ENCODE results near the gene BBS12. TPM values are rescaled to one million over a fixed set of nuclear protein-coding genes. Genes with fewer than 3 reads are reported as not detected.

BBS12 gene
- total and polyA plus RNA-seq, 2 donors (not counting 3 experiments of a cell fraction or from before 2014, with no cell fraction given), result 0.91 to 2.3 TPM

DNA sequence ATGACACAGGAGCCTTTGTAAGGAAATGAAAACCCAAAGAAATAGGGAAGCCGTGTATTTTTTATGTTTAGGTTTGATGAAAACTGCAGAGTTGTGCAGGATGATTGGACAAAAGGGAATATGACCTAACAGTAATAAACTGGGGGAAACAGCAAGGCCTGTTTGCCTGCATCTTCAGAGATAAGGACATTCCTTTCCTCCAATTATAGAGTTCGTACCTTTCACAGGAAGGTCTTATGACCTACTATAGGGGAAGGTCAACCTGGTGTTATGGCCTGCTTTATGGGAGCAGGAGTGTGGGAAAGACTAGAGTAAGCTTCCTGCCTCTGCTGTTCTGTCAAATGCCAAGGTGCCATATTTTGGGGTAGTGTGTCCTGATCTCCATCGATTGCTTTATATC lies 42.5 kb downstream of the BBS12 start:
- no peak overlapping the region for H3K27ac ChIP-seq (ENCODE audit: insufficient read depth, low read depth, low read length)
- DNase-seq (ENCODE audit: low read depth, low spot score), result peak; percentile 91
- H3K36me3 ChIP-seq (ENCODE audit: control insufficient read depth in 2 of 2, extremely low read depth in 1 of 2, insufficient read depth in 2 of 2, low read length in 2 of 2), result no peaks in the 10 kb centered on the region
- no peaks in the 10 kb centered on the region for H4K20me1 ChIP-seq (replicated peaks; ENCODE audit: control insufficient read depth, extremely low read depth, insufficient read depth, low read length)
- peaks cover 9% of the 10 kb centered on the region for H3K4me1 ChIP-seq (ENCODE audit: control insufficient read depth, extremely low read depth, insufficient read depth, low read length)
- peak; percentile 59 for TF ChIP-seq JUN (IDR thresholded peaks at IDR 0.05; ENCODE audit: borderline replicate concordance, insufficient read depth, insufficient read length, low read depth)
- TF ChIP-seq MYC (IDR thresholded peaks at IDR 0.05; ENCODE audit: low read depth, low read length), result no peak
- TF ChIP-seq POLR2A (IDR thresholded peaks at IDR 0.05; ENCODE audit: low read depth, low read length), result no peak
- TF ChIP-seq, protein P1, sequence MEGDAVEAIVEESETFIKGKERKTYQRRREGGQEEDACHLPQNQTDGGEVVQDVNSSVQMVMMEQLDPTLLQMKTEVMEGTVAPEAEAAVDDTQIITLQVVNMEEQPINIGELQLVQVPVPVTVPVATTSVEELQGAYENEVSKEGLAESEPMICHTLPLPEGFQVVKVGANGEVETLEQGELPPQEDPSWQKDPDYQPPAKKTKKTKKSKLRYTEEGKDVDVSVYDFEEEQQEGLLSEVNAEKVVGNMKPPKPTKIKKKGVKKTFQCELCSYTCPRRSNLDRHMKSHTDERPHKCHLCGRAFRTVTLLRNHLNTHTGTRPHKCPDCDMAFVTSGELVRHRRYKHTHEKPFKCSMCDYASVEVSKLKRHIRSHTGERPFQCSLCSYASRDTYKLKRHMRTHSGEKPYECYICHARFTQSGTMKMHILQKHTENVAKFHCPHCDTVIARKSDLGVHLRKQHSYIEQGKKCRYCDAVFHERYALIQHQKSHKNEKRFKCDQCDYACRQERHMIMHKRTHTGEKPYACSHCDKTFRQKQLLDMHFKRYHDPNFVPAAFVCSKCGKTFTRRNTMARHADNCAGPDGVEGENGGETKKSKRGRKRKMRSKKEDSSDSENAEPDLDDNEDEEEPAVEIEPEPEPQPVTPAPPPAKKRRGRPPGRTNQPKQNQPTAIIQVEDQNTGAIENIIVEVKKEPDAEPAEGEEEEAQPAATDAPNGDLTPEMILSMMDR (IDR thresholded peaks at IDR 0.05; ENCODE audit: extremely low read depth in 1 of 2, insufficient read depth in 1 of 2, low read depth in 1 of 2, low read length in 2 of 2), result no peak
- TF ChIP-seq EZH2 (IDR thresholded peaks at IDR 0.05; ENCODE audit: borderline replicate concordance, low read depth, low read length, severe bottlenecking), result no peak
- TF ChIP-seq POLR2AphosphoS5 (IDR thresholded peaks at IDR 0.05; ENCODE audit: insufficient read depth, low read depth, low read length), result peak; percentile 35
- TF ChIP-seq GATA2 (IDR thresholded peaks at IDR 0.05; ENCODE audit: insufficient read depth, insufficient read length, low read depth, low read length), result peak; percentile 46
- TF ChIP-seq, protein P2, sequence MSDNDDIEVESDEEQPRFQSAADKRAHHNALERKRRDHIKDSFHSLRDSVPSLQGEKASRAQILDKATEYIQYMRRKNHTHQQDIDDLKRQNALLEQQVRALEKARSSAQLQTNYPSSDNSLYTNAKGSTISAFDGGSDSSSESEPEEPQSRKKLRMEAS (IDR thresholded peaks at IDR 0.05; ENCODE audit: insufficient read depth, insufficient read length), result no peak
- TF ChIP-seq FOS (IDR thresholded peaks at IDR 0.05; ENCODE audit: borderline replicate concordance, insufficient read depth, low read length), result no peak
- ChIA-PET POLR2A (no interaction called here), CTCF (no interaction called here)
- no peak overlapping the region for H3K4me3 ChIP-seq (replicated peaks in 1 of 3; ENCODE audit: insufficient read depth in 1 of 3, low read depth in 1 of 3, low read length in 3 of 3)
- peak overlapping the region; percentile 12 for H2AFZ ChIP-seq (ENCODE audit: low read depth, low read length)
- no peaks in the 10 kb centered on the region for H3K27me3 ChIP-seq (ENCODE audit: control insufficient read depth in 2 of 2, insufficient read depth in 2 of 2, low read length in 2 of 2)
- H3K9me3 ChIP-seq (replicated peaks; ENCODE audit: control insufficient read depth, insufficient read depth, low read length), result no peaks in the 10 kb centered on the region
- H3K4me2 ChIP-seq (ENCODE audit: insufficient read depth, low read length), result no peak overlapping the region
- dilution Hi-C loops (cut with MboI; ENCODE audit: extremely low pct_ligation_motif_present, low sequenced_read_pairs) (no loop called here), intact Hi-C loops (cut with micrococcal nuclease) (loop anchor here (1.0 kb wide), 1 partner anchor 8 kb away; no protein-coding TSS in a partner anchor)
- no TSS peak for BruUV-seq (replicated peaks)
- peak; percentile 28 for FAIRE-seq
- H3K79me2 ChIP-seq (ENCODE audit: control insufficient read depth, insufficient read depth, low read length), result no peaks in the 10 kb centered on the region
- H3K9ac ChIP-seq (replicated peaks; ENCODE audit: extremely low read depth, insufficient read depth, low read length), result no peak overlapping the region
- H3K9me1 ChIP-seq (replicated peaks; ENCODE audit: control insufficient read depth, extremely low read depth, insufficient read depth, low read length), result no peaks in the 10 kb centered on the region

Data from endothelial cell of umbilical vein (primary cell).